GM12892 (cell line): ENCODE measurements around the gene COL23A1.

Experiments
- DNase-seq: peaks from one replicate; pipeline ENCODE4 v3.0.0; 2011; ENCODE audit not compliant: insufficient read length
- FAIRE-seq: peaks from 2 replicates; lab custom pipeline; 2011; peaks lifted over from hg19 to GRCh38; lab: Jason Lieb, UNC
- POLR2A ChIP-seq: IDR thresholded peaks from 2 replicates; pipeline ENCODE4 v1.6.1; 2011; ENCODE audit warnings: low read depth, low read length, control low read depth
- POLR2AphosphoS5 ChIP-seq: IDR thresholded peaks from 2 replicates; pipeline ENCODE4 v1.6.1; 2011; ENCODE audit warnings: low read depth, low read length, control low read depth
- TAF1 ChIP-seq: IDR thresholded peaks from 2 replicates; pipeline ENCODE4 v1.6.1; 2011; ENCODE audit warnings: low read depth, mild to moderate bottlenecking, control low read depth, low read length, borderline replicate concordance

The COL23A1 gene

GRCh38 chr5:178221853-178222252 lies 368.3 kb downstream of the COL23A1 start:
- TF ChIP-seq TAF1 (no peak), POLR2AphosphoS5 (no peak), POLR2A (no peak)
- no peak for DNase-seq
- FAIRE-seq = no peak

DNA sequence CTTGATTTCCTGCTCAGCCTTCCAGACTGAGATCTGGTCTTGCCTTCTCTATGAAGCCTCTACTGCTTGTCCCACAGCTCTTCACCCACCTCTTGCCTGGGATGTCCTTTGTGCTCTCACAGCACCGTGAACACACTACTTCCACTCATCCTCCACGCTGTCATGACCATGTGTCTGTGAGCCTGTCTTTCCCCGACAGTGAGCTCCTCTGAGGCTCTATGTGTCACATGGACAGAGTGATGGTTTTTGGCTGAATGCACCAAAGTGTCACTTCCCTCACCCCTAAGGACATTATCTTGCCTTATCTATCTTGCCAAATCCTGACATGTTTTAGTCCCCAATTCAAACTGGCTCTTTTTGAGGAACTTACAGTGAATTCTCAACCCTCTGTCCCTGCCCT lies 368.9 kb downstream of the COL23A1 start:
- TF ChIP-seq TAF1 = no peak
- peak; percentile 59; the same call in 1 of the 2 replicates for TF ChIP-seq POLR2AphosphoS5
- DNase-seq (no peak), FAIRE-seq (no peak)

GRCh38 chr5:178218827-178219226 lies 371.4 kb downstream of the COL23A1 start:
- DNase-seq (no peak), FAIRE-seq (no peak)
- no peak for TF ChIP-seq POLR2A
- no peak for TF ChIP-seq POLR2AphosphoS5
- no peak for TF ChIP-seq TAF1

DNA sequence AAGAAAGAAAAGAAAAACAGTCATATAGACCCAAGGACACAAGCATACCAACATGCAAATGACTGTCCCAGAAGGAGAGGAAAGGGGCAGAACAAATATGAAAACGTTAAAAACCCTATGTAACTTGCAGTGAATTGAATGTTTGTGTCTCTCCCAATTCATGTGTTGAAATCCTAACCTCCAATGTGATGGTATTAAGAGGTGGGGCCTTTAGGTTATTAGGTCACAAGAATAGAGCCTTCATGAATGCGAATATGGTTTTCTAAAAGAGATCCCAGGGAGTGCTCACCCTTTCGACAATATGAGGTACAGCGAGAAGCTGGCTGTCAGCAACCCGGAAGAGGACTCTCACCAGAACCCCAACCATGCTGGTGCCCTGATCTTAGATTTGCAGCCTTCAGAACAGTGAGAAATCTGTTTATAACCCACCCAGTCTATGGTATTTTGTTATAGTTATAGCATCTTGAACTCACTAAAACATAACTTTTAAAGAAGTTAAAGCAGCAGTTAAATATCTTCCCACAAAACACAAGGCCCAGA lies 371.9 kb downstream of the COL23A1 start:
- 0 out of 2 replicates have a peak, but pooled peaks have one; percentile 25 for TF ChIP-seq POLR2AphosphoS5
- no peak for TF ChIP-seq POLR2A
- no peak for TF ChIP-seq TAF1
- DNase-seq (no peak), FAIRE-seq (no peak)

GRCh38 chr5:178216779-178217178 lies 373.4 kb downstream of the COL23A1 start:
- DNase-seq (no peak), FAIRE-seq (no peak)
- no peak for TF ChIP-seq TAF1
- no peak for TF ChIP-seq POLR2AphosphoS5
- no peak for TF ChIP-seq POLR2A

- no peak for DNase-seq
- TF ChIP-seq POLR2AphosphoS5 (no peak; the same call in none of the 2 replicates), POLR2A (no peak; the same call in 1 of the 2 replicates), TAF1 (no peak)
- no peak for FAIRE-seq
Measured at GRCh38 chr5:178216088-178216534, 374.1 kb downstream of the COL23A1 start.

DNA sequence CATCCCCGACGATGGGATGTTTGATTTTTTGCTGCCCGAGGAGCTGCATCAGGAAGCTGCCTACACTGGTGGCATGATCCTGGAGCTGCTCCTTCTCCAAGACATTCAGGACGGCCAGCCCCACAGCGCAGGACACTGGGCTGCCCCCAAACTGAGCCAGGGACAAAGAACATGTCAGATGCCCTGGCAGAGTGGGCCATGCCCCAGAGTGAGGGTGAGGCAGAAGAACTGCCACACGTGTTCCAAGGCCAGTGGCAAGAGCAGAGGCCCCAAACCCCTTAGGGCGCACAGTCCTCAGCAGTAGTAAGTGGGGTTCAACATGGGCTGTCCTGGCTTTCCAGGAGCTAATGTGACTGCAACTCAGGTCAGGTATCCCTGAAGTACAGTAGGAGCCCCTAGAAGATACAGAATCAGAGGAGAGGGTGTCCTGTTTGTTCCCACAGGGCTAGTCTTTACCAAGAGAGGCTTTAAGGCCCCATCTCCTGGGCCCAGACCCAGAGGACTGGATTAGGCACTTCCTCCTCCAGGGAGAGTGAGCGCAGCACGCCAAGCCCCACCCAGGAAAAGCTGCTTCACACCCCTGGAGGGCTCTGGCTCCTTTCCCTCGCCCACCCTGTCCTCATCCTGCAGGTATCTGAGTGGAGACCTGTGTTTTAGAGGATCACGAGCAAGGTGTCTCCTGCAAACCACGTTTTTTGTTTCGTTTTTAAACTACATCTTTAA lies 374.8 kb downstream of the COL23A1 start:
- DNase-seq (no peak), FAIRE-seq (no peak)
- no peak for TF ChIP-seq TAF1
- TF ChIP-seq POLR2A = peak; percentile 54
- peak; percentile 71; the same call in 1 of the 2 replicates for TF ChIP-seq POLR2AphosphoS5

DNA sequence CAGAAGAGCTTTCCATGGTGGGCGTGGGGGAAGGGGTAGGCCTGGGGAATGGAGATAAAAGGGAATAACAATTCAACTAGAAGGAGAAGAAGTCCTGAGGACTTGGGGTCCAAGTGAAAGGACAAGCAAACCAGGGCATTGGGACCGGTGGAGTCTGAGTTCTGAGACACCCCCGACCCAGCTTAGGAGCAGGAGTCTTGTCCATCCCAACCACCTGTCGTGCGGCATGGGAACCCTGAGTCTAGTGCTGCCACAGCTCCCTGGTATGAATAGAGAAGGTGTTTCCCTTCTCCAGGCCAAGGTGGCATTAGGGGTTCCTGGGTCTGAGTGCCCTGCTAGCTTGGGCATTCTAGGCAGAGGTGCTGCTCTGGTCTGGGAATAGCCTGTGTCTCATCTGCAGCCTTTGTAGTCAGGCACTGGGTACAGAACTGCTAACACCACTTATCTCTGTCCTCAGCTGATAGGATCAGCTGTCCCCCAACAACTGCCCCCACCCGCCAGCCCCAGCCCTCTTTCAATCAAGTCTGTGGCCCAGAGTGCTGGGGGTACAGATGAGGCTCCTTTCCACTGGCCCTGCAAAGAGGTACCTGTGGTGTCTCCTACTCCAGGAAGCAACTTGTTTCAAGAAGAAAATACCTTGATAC lies 375.9 kb downstream of the COL23A1 start:
- FAIRE-seq = no peak
- DNase-seq = no peak
- TF ChIP-seq TAF1 (no peak), POLR2A (peak; percentile 69), POLR2AphosphoS5 (peak; percentile 96)

DNA sequence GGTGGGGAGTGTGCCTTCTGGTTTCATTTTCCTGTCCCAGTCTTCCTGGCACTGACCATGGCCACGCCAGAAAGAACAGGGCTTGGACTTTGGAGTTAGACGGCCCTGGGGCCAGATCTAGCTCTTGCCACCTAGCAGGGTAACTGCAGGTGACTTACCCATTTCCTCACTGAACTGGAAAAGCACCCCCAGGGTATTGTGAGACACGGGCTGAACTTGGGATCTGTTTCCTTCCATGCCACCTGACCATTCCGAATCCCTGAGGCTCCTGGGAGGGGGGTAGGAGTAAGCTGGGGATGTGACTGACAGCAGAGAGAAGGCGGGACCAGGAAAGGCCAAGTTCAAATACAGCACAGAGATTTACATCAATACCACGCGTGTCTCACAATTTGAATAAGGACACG lies 376.4 kb downstream of the COL23A1 start:
- FAIRE-seq = no peak
- DNase-seq = no peak
- TF ChIP-seq POLR2A (no peak), TAF1 (no peak), POLR2AphosphoS5 (no peak)

GRCh38 chr5:178213003-178213461 lies 377.2 kb downstream of the COL23A1 start:
- DNase-seq (no peak), FAIRE-seq (no peak)
- TF ChIP-seq POLR2AphosphoS5 = peak; percentile 24; the same call in 1 of the 2 replicates
- peak; percentile 66 for TF ChIP-seq POLR2A
- TF ChIP-seq TAF1 = no peak

GRCh38 chr5:178212241-178213002 lies 377.8 kb downstream of the COL23A1 start:
- TF ChIP-seq TAF1 (no peak), POLR2AphosphoS5 (peak; percentile 86), POLR2A (peak; percentile 54)
- no peak for FAIRE-seq
- no peak for DNase-seq
